ENCODE data around the gene ZNF512.

ZNF512 gene

DNA sequence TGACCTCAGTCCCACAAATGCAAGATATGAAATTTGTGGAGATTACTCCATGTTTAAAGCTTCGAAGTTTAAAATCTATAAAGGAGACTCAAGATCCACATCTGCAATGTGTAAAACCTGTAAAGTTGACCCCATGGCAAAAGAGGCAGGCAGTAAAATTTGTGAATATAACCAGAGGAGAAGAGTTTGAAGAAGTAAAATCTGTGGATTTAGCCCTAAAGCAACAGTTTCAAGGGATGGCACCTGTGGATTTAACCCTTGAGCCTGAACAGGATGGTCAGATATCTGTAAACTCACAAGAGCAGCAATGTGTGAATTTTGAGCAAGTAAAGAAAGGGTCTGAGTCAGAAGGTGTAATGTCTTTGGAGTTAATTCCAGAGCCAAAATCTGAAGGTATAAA lies 11.2 kb upstream of the ZNF512 start:
- TF ChIP-seq, protein P1, sequence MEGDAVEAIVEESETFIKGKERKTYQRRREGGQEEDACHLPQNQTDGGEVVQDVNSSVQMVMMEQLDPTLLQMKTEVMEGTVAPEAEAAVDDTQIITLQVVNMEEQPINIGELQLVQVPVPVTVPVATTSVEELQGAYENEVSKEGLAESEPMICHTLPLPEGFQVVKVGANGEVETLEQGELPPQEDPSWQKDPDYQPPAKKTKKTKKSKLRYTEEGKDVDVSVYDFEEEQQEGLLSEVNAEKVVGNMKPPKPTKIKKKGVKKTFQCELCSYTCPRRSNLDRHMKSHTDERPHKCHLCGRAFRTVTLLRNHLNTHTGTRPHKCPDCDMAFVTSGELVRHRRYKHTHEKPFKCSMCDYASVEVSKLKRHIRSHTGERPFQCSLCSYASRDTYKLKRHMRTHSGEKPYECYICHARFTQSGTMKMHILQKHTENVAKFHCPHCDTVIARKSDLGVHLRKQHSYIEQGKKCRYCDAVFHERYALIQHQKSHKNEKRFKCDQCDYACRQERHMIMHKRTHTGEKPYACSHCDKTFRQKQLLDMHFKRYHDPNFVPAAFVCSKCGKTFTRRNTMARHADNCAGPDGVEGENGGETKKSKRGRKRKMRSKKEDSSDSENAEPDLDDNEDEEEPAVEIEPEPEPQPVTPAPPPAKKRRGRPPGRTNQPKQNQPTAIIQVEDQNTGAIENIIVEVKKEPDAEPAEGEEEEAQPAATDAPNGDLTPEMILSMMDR (IDR thresholded peaks at IDR 0.05; ENCODE audit: low read depth, low read length), result no peak
- no peak for DNase-seq (ENCODE audit: extremely low read depth, low read depth)

DNA sequence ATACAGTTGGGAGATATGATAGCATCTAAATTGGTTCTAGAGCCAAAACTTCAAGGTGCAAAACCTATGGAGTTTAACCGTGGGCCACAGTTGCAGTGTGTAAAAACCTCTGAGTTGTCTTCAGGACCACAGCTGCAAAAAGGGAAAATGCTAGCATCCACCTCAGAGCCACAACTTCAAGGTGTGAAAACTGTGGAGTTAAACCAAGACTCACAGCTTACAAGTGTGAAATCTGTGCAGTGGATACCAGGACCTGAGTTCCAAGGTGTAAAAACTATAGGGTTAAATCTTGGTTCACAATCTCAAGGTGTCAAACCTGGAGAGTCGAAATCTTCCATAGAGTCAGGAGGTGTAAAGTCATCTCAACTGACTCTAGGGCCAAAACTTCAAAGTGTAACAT lies 10.4 kb upstream of the ZNF512 start:
- no peak for DNase-seq (ENCODE audit: extremely low read depth, low read depth)
- TF ChIP-seq, protein P1 (IDR thresholded peaks at IDR 0.05; ENCODE audit: low read depth, low read length), result no peak

DNA sequence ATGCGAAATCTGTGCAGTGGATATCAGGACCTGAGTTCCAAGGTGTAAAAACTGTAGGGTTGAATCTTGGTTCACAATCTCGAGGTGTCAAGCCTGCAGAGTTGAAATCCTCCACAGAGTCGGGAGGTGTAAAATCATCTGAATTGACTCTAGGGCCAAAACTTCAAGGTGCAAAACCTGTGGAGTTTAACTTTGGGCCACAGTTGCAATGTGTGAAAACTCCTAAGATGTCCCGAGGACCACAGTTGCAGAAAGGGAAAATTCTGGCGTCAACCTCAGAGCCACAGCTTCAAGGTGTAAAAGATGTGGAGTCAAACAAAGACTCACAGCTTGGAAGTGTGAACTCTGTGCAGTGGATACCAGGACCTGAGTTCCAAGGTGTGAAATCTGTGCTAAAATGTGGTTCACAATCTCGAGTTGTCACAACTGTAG lies 9.8 kb upstream of the ZNF512 start:
- TF ChIP-seq, protein P1 (IDR thresholded peaks at IDR 0.05; ENCODE audit: low read depth, low read length), result no peak

DNA sequence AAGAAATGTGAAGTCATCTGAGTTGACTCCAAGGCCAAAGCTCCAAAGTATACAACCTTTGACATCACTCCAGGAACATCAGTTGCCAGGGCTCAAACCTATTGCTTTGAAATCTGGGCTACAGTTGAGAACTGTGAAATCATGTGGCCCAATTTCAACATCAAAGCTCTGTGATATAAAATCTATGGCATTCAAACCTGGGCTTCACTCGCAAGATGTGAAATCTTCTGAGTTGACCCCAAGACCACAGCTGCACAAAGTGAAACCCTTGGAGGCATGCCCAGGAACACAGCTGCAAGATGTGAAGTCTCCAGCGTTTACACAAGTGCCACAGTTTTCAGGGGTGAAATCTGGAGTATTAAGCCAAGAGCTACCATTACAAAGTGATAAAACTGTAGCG lies 9.4 kb upstream of the ZNF512 start:
- DNase-seq (ENCODE audit: extremely low read depth, low read depth), result no peak
- TF ChIP-seq, protein P1 (IDR thresholded peaks at IDR 0.05; ENCODE audit: low read depth, low read length), result no peak

More for the DNA sequence above, 9.8 kb upstream of the ZNF512 start:
- no peak for DNase-seq (ENCODE audit: extremely low read depth, low read depth)

DNA sequence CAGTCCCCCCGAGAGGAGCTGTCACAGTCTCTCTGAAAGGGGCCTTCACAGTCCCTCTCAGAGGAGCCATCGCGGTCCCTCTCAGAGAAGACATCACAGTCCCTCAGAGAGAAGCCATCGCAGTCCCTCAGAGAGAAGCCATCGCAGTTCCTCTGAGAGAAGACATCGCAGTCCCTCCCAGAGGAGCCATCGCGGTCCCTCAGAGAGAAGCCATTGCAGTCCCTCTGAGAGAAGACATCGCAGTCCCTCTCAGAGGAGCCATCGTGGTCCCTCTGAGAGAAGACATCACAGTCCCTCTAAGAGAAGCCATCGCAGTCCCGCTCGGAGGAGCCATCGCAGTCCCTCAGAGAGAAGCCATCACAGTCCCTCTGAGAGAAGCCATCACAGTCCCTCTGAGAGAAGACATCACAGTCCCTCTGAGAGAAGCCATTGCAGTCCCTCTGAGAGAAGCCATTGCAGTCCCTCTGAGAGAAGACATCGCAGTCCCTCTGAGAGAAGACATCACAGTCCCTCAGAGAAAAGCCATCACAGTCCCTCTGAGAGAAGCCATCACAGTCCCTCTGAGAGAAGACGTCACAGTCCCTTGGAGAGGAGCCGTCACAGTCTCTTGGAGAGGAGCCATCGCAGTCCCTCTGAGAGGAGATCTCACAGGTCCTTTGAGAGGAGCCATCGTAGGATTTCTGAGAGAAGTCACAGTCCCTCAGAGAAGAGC lies 1.3 kb upstream of the ZNF512 start:
- TF ChIP-seq, protein P1 (IDR thresholded peaks at IDR 0.05; ENCODE audit: low read depth, low read length), result no peak

DNA sequence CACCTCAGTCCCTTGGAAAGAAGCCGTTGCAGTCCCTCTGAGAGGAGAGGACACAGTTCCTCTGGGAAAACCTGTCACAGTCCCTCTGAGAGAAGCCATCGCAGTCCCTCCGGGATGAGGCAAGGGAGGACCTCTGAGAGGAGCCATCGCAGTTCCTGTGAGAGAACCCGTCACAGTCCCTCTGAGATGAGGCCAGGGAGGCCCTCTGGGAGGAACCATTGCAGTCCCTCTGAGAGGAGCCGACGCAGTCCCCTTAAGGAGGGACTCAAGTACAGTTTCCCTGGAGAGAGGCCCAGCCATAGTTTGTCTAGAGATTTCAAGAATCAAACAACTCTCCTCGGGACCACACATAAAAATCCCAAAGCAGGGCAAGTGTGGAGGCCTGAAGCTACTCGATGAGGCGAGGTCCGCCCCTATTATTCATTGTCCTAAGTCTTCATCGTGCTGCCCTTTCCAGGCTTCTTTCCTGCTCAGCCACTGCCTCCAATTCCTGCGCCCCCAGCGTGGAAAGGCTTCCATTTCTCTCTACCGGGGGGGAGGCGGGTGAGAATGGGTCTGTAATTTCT lies 630 bp upstream of the ZNF512 start:
- TF ChIP-seq, protein P1 (IDR thresholded peaks at IDR 0.05; ENCODE audit: low read depth, low read length), result no peak
- DNase-seq (ENCODE audit: extremely low read depth, low read depth), result no peak

More for the DNA sequence above, 1.3 kb upstream of the ZNF512 start:
- DNase-seq (ENCODE audit: extremely low read depth, low read depth), result no peak

DNA sequence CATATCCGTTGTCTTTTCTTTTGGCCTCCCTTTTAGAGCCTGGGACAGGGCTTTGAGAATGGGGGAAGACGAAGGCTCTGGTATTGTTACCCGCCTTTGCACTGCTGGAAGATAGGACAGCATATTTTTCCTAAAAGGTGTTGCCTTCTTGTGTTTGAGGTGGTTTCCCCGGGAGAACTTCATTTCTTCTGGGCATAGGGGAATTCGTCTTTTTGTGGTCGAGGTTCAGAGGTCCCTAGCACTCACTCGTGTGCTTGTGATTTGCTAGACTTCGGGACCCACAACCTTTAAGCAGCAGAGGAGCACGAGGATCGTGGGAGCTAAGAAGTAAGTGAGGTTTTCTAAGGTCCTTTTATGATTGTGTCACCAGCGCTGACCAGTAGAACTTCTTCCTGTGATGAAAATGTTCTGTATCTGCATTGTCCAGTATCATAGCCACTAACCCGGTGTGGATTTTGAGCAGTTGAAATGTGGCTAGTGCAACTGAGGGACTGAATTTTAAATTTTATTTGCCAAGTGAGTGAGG lies 611 bp downstream of the ZNF512 start:
- no peak for DNase-seq (ENCODE audit: extremely low read depth, low read depth)
- TF ChIP-seq, protein P1 (IDR thresholded peaks at IDR 0.05; ENCODE audit: low read depth, low read length), result no peak
